Suppressor macrophage treated with lipopolysaccharide for 1 hour (primary cell): ENCODE measurements around the gene PPIE.
"Not testable (repeated sequence)": the region's sequence is repeated elsewhere in the genome, so short reads cannot be mapped to it uniquely, and the experiment has no call there.

Experiments
- DNase-seq, 3 donors: peaks; one replicate each; pipeline ENCODE4 v3.0.0-alpha.2; 2020 to 2022

Gene PPIE

GRCh38 chr1:39758556-39759435, 20.1 kb downstream of the PPIE start:
- DNase-seq: no peak

GRCh38 chr1:39759436-39759726, 20.7 kb downstream of the PPIE start:
- no peak for DNase-seq

DNA sequence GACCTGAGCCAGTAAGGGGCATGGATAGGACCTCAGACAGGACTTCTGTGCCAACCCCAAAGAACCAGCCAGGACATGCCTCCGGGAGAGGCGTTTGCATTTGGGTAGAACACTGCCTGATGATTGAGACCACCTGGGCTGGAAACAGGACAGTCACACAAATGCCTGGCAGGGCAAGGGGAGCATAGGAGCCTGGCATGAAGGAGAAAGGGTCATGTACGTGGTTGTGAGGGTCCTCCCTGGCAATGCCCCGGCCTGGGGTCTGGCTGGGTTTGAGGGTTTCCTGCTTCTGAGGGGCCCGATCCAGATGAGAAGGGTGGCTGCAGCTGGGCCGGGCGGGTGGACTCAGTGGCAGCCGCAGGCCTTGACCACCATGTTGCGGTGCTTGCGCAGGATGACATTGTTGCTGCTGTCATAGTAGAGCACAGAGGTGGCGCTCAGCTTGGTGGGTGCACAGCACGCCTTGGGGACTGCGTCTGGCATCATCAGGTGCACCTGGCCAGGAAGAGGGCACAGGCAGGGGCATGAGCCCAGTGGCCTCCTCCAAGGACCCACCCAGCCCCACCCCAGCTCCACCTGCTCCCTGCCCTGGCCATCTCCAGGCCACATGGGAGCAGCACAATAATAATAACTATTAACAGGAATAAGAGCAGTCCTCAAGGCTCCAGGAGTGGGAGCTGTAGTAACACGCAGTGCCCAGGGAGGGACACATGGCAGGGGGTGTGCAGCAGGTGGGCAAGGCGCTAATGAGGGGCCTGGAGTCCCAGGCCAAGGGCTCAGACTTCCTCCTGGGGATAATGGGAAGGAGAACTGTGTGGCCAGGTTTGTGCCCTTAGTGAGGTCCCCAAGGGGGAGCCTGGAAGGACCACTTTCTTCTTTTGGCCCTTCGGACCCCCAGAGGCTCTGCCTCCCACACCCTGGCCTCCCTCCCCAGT, 21.7 kb downstream of the PPIE start:
- DNase-seq: no peak

DNA sequence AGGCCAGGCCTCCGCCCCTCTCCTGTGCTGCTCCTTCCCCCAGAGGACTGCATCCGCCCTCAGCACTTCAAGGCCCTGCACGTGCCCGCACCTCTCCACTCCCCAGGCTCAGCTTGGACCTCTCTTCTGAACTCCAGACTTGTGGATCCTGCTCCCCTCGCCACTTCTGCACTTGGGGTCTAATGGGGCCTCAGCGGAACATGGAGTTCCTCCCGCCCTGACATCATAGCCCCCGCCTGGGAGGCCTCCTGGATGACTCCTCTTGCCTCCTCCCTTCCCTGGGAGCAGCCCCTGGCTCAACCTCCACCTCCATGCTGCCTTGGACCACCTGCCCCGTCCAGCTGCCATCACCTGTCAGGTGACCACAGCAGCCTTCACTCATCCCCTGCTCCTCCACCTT, 22.3 kb downstream of the PPIE start:
- no peak for DNase-seq

- no peak for DNase-seq
These were observed 23.0 kb downstream of the PPIE start for GRCh38 chr1:39761557-39762260.

DNA sequence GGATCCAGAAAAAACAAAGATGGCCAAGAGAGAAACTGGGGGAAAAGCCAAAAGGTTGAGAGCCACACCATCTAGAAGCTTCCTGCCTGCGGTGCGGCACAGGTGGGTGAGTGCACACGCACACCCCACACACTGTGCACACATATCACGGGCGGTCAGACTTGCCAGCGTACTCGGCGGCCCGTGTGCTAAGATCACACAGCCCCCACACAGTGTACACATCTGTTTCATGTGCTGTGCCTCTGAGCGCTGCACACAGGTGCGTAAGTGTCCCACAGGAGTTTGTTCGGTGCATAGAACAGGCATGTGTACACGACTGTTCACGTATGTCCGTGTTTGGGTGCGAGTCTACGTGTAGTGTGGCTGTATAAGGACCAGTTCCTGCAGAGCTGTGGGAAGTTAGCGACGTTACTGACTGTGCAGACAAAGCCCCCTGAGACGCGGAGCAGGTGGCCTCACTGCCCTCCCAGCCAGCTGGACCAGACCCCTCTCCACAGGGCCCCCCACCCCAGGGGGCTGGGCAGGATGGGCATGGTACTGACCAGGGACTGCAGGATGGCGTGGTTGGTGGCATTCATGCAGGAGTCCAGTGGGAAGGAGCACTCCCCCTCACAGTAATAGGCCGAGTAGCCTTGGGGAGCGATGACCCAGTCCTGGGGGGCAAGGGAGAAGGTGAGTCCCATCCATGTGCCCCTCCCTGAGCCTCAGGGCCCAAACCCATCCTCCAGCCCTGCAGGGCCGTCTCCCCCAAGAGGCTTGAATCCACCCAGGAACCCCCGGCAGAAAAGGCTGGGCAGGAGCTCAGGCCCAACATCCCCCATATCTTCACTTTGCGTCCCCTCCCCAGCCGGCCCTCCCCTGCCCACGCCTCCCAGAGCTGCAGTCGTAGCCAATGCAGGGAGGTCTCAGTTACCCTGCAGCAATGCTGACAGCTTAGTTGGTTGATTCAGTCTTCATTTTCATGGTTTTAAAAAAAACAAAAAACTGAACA, 24.2 kb downstream of the PPIE start:
- DNase-seq: no peak

DNA sequence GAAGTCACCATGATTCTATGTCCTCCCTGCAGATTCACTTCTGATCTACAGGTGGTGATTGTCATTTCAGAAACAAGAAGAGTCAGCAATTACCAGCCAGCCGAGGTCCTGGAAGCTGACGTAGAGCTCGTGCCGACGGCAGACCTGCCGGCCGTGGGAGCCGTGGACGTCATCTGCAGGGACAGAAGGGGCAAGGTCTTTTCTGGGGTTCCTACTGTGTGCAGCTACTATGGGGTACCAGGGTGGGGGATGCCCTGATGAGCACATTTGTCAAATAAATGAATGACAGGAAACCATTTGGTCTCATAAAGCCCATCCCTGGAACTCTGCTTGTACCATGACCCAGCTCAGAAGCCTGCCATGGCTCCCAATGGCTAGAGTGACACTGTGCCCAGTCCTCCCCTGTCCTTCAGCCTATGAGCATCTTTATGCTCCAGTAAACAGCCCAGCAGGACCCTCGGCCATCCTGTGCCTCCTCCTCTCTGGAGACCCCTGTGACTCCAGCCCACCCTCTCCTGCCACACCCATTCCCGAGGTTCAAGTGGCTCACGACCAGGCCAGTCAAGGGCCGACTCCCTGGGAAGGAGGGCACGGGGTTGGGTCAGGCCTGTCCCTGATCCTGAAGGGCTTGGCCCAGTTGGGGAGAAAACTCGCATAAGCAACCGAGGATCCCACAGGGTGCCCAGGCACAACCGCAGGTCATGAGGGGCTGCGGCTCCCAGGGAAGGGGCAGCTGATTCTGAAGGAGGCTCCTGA, 25.1 kb downstream of the PPIE start:
- DNase-seq: not testable (repeated sequence)

DNA sequence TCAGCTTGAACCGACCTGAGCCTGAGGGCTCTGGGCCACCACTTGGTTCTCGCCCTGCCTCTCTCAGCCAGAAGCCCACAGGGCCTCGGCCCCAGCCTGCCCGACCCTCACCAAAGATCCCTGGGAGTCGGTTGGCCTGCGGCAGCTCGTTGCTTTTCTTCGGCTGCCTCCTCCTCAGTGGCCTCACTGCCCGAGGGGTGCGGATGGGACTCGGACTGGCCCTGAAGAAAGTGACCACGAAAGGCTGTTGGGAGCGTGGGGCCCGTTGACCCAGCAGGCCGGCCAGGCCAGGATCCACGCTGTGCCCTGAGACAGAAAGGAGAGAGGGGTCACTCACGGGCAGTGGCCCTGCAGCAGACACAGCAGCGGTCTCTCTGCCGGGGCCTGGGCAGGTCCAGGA, 25.8 kb downstream of the PPIE start:
- DNase-seq: not testable (repeated sequence)

- not testable (repeated sequence) for DNase-seq
These were observed 27.8 kb downstream of the PPIE start for GRCh38 chr1:39766466-39766865.

- not testable (repeated sequence) for DNase-seq
These were observed 30.8 kb downstream of the PPIE start for GRCh38 chr1:39769502-39769901.

DNA sequence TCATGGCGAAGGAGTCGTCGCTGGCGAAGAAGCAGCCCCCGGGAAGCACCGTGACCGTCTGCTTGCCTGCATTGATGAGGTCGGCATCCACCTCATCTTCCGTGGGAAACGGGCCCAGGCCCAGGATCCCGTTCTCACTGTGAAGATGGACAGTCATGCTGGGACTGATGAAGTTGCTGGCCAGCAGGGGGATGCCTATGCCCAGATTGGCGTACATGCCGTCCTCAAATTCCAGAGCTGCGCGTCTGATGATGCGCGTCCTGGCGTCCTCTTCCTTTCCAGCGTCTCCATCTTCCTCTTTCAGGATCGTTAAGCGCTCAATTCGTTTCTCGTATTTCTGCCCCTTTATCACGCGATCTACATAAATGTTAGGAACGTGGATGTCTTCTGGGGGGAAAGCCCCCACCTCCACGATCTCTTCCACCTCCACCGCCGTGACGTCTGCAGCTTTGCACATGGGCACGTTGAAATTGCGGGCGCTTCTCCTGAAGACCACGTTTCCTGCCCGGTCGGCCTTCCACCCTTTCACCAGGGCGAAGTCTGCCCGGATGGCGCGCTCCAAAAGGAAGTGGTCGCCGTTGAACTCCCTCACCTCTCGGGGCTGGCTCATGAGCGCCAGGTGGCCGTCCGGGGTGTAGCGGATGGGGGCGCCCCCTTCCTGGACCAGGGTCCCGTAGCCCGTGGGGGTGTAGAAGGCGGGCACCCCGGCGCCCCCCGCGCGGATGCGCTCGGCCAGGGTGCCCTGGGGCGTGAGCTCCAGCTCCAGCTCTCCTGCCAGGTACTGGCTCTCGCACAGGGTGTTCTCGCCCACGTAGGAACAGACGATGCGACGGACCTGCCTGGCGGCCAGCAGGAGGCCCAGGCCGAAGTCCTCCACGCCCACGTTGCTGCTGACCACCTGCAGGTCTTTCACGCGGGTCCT, 31.7 kb downstream of the PPIE start:
- peak; percentile 33 to 47 (median 43) for DNase-seq

- not testable (repeated sequence) for DNase-seq
These were observed 32.4 kb downstream of the PPIE start, which contains the start of gene OXCT2 for GRCh38 chr1:39771022-39771532. Gene OXCT2 (minus strand): TSS chr1:39771348. CDS start chr1:39771255, 93 bp downstream.

- DNase-seq: not testable (repeated sequence)
These were observed 34.8 kb downstream of the PPIE start for GRCh38 chr1:39773369-39773979.

DNA sequence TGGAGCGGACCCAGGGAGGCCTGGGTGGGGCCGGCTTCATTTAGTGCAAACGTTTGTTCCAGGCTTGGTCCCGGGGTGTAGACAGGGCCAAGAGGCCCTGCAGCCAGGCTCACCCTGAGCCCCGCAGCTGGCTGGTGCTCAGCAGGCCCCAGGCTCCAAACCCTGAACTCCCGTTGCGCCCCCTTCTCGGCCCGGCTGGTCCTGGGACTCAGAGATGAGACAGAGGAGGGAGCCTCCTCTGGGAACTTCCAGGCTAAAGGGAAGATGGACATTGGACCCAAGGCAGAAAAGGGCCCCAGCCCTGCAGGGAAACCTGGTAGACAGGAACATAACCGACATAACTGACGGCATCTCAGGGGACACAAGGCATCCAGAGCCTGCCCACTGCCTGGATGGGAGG, 36.5 kb downstream of the PPIE start:
- DNase-seq: not testable (repeated sequence)

DNA sequence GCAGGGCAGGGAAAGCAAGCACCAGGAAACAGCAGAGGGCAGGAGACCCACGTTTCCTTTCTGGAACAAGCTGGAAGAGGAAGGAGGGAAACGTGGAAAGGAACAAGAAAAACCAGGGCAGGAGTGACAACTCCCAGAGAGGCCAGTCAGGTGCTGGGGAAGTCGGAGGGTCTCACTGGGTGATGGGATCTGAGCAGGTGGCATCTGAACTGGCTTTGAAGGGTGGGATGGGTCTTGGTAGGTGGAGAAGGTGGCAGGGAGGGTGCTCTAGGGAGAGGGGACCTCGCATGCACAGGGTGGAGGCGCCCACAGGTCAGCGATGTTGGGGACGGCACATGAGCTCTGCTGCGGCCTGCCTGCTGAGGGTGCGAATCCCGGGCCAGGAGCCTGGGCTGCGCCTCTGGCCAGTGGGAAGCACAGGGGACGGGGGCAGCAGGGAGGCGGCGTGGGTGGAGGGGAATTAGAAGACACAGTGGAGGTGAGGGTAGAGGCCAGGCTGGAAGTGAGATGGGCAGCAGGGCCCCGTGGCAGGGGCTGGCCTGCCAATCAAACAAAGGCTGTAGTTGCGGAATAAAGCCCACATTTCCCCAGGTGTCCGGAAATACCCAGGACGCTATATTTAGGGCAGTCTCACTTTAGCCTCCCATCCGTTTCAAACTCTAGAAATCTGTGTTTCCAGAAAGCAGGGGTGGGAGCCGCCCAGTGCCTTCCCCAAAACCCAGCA, 37.2 kb downstream of the PPIE start:
- not testable (repeated sequence) for DNase-seq

DNA sequence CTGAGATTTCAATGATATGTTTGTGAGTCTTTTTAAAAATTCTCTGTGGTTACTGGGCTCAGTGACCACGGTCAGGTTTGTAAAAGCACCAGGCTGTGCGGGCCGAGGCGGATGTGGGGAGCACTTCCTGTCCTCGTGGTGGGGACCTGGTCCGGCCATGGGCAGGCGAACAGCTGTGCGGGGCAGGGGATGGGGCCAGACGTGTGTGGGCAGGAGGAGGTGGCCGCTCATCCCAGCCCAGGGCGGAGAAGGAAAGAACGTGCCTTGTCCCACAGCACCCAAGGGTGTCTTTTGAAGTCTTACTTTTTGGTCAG, 37.7 kb downstream of the PPIE start:
- DNase-seq: peak in 1 of 3 donors; percentile 16

DNA sequence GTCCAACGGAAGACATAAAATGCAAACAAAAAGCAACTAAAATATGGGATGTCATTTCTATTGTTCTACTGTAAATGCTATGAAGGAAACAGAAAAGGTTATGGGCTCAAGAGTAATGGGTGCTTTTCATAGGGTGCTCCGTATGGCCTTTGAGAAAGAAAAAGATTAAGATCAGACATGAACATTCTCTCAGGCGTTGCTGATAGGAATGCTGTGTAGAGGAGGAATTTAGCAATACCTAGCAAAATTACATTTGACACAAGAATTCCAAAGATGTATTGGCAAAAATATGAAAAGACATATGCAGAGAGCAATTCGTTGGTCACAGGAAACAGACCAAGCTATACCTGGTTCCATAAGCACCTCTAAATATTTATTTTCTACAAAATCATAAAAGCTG, 38.2 kb downstream of the PPIE start:
- DNase-seq: no peak

- DNase-seq: no peak
These were observed 38.6 kb downstream of the PPIE start for GRCh38 chr1:39777306-39777705.

- not testable (repeated sequence) for DNase-seq
These were observed 39.2 kb downstream of the PPIE start for GRCh38 chr1:39777896-39778295.
